ENCODE measurements around the gene MCOLN1. TPM values are rescaled to one million over a fixed set of nuclear protein-coding genes. Genes with fewer than 3 reads are reported as not detected.

The MCOLN1 gene
- total RNA-seq, 2 experiments from 2014 or later, result 7.9 to 9.2 TPM

DNA sequence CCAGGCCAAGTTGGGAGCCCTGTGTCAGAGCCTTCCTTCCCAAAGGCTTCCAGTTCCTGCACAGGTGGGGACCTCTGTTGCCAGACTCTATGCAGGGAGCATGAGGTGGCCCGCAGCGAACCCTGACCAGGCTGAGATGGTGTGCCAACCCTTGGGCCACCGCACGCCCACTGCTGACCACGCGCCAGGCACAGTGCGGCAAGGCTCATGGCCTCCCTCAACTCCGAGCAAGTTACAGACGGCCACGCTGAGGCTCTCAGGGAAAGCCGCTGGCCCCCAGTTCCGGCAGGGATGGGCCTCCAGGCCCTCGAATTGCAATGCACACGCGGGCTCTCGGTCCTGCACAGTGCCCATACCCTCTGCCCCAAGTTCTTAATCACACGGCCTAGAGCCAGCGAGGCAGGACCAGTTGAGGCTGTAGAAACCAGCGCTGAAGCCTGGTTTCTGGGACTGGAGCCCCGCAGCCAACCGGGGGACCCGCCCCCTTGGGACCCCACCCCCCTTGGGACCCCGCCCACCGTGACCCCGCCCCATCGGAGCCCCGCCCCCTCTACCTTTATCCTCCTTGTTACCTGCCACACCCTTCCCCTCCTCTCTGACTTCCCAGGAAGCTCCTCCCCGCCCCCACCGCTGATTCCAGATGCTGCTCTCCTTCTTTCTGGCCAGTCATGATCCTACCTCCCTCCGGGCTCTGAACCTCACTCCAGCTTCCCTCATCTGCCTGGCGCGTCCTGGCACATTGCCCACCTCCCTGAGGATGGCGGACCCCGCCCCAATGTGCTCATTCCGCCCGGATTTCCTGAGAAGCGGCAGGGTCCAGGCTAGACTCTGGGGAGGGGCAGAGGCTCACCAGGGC, 39.6 kb upstream of the MCOLN1 start:
- ChIA-PET CTCF (no interaction called here), POLR2A (interaction anchor here (0.7 kb wide), 1 partner anchor 14 kb away, joined by 3 read pairs; a partner anchor contains a TSS)
- ATAC-seq, result peak; percentile 51
- Mint-ChIP-seq H3K9me3 (no peaks in the 10 kb centered on the region), H3K27me3 (no peaks in the 10 kb centered on the region), H3K4me3 (no peak overlapping the region), H3K4me1 (ENCODE audit: low read depth) (peaks cover 4% of the 10 kb centered on the region), H3K36me3 (ENCODE audit: low read depth) (no peaks in the 10 kb centered on the region), H3K27ac (no peak overlapping the region)
- intact Hi-C loops (cut with micrococcal nuclease), result no loop called here
- TF ChIP-seq, protein P1, sequence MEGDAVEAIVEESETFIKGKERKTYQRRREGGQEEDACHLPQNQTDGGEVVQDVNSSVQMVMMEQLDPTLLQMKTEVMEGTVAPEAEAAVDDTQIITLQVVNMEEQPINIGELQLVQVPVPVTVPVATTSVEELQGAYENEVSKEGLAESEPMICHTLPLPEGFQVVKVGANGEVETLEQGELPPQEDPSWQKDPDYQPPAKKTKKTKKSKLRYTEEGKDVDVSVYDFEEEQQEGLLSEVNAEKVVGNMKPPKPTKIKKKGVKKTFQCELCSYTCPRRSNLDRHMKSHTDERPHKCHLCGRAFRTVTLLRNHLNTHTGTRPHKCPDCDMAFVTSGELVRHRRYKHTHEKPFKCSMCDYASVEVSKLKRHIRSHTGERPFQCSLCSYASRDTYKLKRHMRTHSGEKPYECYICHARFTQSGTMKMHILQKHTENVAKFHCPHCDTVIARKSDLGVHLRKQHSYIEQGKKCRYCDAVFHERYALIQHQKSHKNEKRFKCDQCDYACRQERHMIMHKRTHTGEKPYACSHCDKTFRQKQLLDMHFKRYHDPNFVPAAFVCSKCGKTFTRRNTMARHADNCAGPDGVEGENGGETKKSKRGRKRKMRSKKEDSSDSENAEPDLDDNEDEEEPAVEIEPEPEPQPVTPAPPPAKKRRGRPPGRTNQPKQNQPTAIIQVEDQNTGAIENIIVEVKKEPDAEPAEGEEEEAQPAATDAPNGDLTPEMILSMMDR (IDR thresholded peaks at IDR 0.05), result no peak
- DNase-seq, result no peak

DNA sequence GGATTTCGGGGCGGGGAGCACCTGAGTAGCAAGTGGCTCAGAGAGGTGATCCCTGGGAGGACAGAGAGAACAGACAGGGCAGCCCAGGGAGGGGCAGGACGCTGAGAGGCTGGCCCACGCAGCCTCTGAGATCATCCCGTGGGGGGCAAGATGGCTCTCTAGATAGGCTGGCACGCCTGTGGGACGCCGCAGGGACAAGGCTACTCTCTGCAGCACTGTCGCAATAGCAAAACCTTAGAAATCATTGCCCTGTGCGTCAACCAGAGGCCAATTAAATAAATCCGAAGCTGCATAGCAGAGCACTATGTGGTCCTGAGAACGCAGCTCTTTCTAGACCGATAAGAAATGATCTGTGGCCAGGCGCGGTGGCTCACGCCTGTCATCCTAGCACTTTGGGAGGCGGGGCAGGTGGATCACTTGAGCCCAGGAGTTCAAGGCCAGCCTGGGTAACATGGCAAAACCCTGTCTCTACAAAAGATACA, 38.7 kb upstream of the MCOLN1 start:
- POLR2A ChIA-PET, result interaction anchor here (1.2 to 1.5 kb wide), 2 partner anchors 8 to 14 kb away, joined by 3 to 5 read pairs; no protein-coding TSS in a partner anchor
- no peak for DNase-seq
- Mint-ChIP-seq H3K4me3 (no peak overlapping the region), H3K27ac (no peak overlapping the region), H3K36me3 (ENCODE audit: low read depth) (no peaks in the 10 kb centered on the region), H3K4me1 (ENCODE audit: low read depth) (peaks cover 4% of the 10 kb centered on the region), H3K9me3 (no peaks in the 10 kb centered on the region), H3K27me3 (no peaks in the 10 kb centered on the region)
- intact Hi-C loops (cut with micrococcal nuclease), result no loop called here
- TF ChIP-seq, protein P1 (IDR thresholded peaks at IDR 0.05), result no peak
- CTCF ChIA-PET, result no interaction called here
- ATAC-seq, result no peak

- Mint-ChIP-seq H3K27me3 (no peaks in the 10 kb centered on the region), H3K9me3 (no peaks in the 10 kb centered on the region), H3K4me1 (ENCODE audit: low read depth) (peaks cover 15% of the 10 kb centered on the region), H3K4me3 (no peak overlapping the region), H3K27ac (no peak overlapping the region), H3K36me3 (ENCODE audit: low read depth) (no peaks in the 10 kb centered on the region)
- TF ChIP-seq, protein P1 (IDR thresholded peaks at IDR 0.05), result no peak
- ChIA-PET CTCF (interaction anchor here (1.3 kb wide), 1 partner anchor 81 kb away, joined by 4 read pairs; no protein-coding TSS in a partner anchor), POLR2A (interaction anchor here (0.7 kb wide), 1 partner anchor 26 kb away, joined by 5 read pairs; no protein-coding TSS in a partner anchor)
- DNase-seq (no peak), ATAC-seq (no peak)
- intact Hi-C loops (cut with micrococcal nuclease), result no loop called here
Observed at GRCh38 chr19:7486923-7487322, 35.5 kb upstream of the MCOLN1 start.

DNA sequence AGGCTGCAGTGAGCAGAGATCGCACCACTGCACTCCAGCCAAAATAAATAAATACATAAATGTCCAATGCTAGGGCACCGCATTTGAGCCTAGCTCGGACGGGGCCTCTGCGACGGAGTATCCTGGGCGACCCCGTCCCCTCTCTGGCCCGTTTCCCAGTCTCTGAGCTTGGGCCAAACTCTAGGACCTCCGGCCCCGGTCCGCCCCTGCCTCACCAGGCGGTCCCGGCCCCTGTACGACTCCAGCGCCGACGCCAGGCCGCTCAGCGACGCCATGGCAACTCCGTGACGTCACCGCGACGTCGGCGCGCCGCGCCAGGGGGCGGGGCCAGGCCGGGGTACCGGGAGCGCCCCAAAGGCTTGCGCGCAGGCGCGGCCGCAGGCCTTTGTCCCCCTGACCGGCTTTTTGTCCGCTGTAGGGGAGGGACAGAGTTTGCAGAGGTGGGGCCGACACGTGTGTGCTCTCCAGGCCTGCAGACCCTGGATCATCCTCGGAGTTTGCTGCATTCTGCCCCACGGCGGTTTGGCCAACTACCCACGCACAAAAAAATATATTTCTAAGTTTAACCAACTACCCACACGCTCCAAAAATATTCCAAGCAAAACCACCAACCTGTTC, 33.6 kb upstream of the MCOLN1 start, which contains the start of gene PEX11G:
Gene PEX11G (minus strand): TSS at position 300 of the 618 bp plus-strand sequence. CDS start 25 bp downstream, at position 275.
- ATAC-seq, result peak; percentile 92
- Mint-ChIP-seq H3K4me1 (ENCODE audit: low read depth) (peaks cover 22% of the 10 kb centered on the region), H3K36me3 (ENCODE audit: low read depth) (no peaks in the 10 kb centered on the region), H3K27me3 (no peaks in the 10 kb centered on the region), H3K9me3 (no peaks in the 10 kb centered on the region), H3K27ac (peak within 1 kb of the TSS; percentile 77), H3K4me3 (peak within 1 kb of the TSS; percentile 79)
- TF ChIP-seq, protein P1 (IDR thresholded peaks at IDR 0.05), result no peak
- ChIA-PET CTCF (interaction anchor here (1.0 kb wide), 1 partner anchor 23 kb away, joined by 3 read pairs; no protein-coding TSS in a partner anchor), POLR2A (interaction anchor here (0.6 to 0.8 kb wide), 2 partner anchors 64 to 432 kb away, joined by 3 read pairs; no protein-coding TSS in a partner anchor)
- intact Hi-C loops (cut with micrococcal nuclease), result no loop called here
- DNase-seq, result peak; percentile 89

Data from activated CD8-positive, alpha-beta T cell treated with anti-CD3 and anti-CD28 coated beads for 36 hours (primary cell).